ENCODE data around the gene DLGAP3. TPM values are rescaled to one million over a fixed set of nuclear protein-coding genes. Genes with fewer than 3 reads are reported as not detected.
A peak's percentile ranks its signal among the peaks of the same experiment; 100 is the strongest.
"Not testable (repeated sequence)": the region's sequence is repeated elsewhere in the genome, so short reads cannot be mapped to it uniquely, and the experiment has no call there.

DLGAP3 gene
- total RNA-seq, 2 donors from 2014 or later = 0.24 to 0.28 TPM

- DNase-seq (no peak), ATAC-seq (peak; percentile 24)
- intact Hi-C loops (cut with DNase I, micrococcal nuclease) = no loop called here
These were observed 104.5 kb downstream of the DLGAP3 start for GRCh38 chr1:34824817-34825454.

GRCh38 chr1:34822202-34822601, 107.2 kb downstream of the DLGAP3 start:
- DNase-seq = no peak

GRCh38 chr1:34818862-34819261, 110.6 kb downstream of the DLGAP3 start:
- intact Hi-C loops (cut with DNase I, micrococcal nuclease); ATAC-seq; DNase-seq: not testable (repeated sequence)

More at GRCh38 chr1:34822202-34822601, 107.2 kb downstream of the DLGAP3 start:
- intact Hi-C loops (cut with DNase I, micrococcal nuclease) = no loop called here
- ATAC-seq = no peak

- intact Hi-C loops (cut with DNase I, micrococcal nuclease) = no loop called here
- ATAC-seq (peak; percentile 52), DNase-seq (no peak)
These were observed 112.7 kb downstream of the DLGAP3 start for GRCh38 chr1:34816778-34817177.

GRCh38 chr1:34816332-34816731, 113.1 kb downstream of the DLGAP3 start:
- intact Hi-C loops (cut with DNase I, micrococcal nuclease) = no loop called here
- peak; percentile 92 for ATAC-seq

More at GRCh38 chr1:34816332-34816731, 113.1 kb downstream of the DLGAP3 start:
- no peak for DNase-seq

Other genes starting within 250 kb of the DLGAP3 start
- gene GJB5, start 174.6 kb downstream of the DLGAP3 start, total RNA-seq = not detected
- gene GJB4, start 169.9 kb downstream of the DLGAP3 start, total RNA-seq = under 1 TPM in 1 of 2 donors, not detected in 1; 0.11 TPM
- 10 to 100 TPM in 1 of 2 donors, 1 to 10 TPM in 1; 6.7 to 11.0 TPM for gene GJB3, start 148.4 kb downstream of the DLGAP3 start, total RNA-seq
- gene GJA4, start 136.7 kb downstream of the DLGAP3 start, total RNA-seq = 1 to 10 TPM; 1.5 to 2.3 TPM
- 10 to 100 TPM; 58.8 to 59.4 TPM for gene SMIM12, start 69.9 kb downstream of the DLGAP3 start, total RNA-seq
- gene TMEM35B, start 55.7 kb upstream of the DLGAP3 start, total RNA-seq = 10 to 100 TPM; 16.1 to 16.2 TPM
- 10 to 100 TPM; 19.4 to 21.4 TPM for gene ZMYM6, start 102.3 kb upstream of the DLGAP3 start, total RNA-seq
- gene ZMYM1, start 149.7 kb upstream of the DLGAP3 start, total RNA-seq = 10 to 100 TPM; 12.3 to 15.9 TPM